ENCODE data around the gene CFAP221.
"Not testable (repeated sequence)": the region's sequence is repeated elsewhere in the genome, so short reads cannot be mapped to it uniquely, and the experiment has no call there.

Gene CFAP221

GRCh38 chr2:119579424-119580295 lies 35.4 kb downstream of the CFAP221 start:
- intact Hi-C loops (cut with DNase I): no loop called here
- DNase-seq: no peak

- intact Hi-C loops (cut with DNase I): no loop called here
- no peak for DNase-seq
These were observed 36.4 kb downstream of the CFAP221 start for GRCh38 chr2:119580550-119581072.

GRCh38 chr2:119583291-119583690 lies 39.0 kb downstream of the CFAP221 start:
- intact Hi-C loops (cut with DNase I): no loop called here

GRCh38 chr2:119584469-119584868 lies 40.2 kb downstream of the CFAP221 start:
- no peak for DNase-seq
- intact Hi-C loops (cut with DNase I): no loop called here

More at GRCh38 chr2:119583291-119583690, 39.0 kb downstream of the CFAP221 start:
- DNase-seq: no peak

GRCh38 chr2:119586085-119586484 lies 41.8 kb downstream of the CFAP221 start:
- no peak for DNase-seq
- intact Hi-C loops (cut with DNase I): no loop called here

GRCh38 chr2:119590873-119591272 lies 46.6 kb downstream of the CFAP221 start:
- DNase-seq: no peak
- intact Hi-C loops (cut with DNase I): no loop called here

- no peak for DNase-seq
- intact Hi-C loops (cut with DNase I): no loop called here
These were observed 47.3 kb downstream of the CFAP221 start for GRCh38 chr2:119591523-119591922.

- intact Hi-C loops (cut with DNase I): no loop called here
- DNase-seq: no peak
These were observed 48.2 kb downstream of the CFAP221 start for GRCh38 chr2:119592436-119592835.

GRCh38 chr2:119596638-119597037 lies 52.4 kb downstream of the CFAP221 start:
- DNase-seq: no peak
- intact Hi-C loops (cut with DNase I): no loop called here

- intact Hi-C loops (cut with DNase I): no loop called here
These were observed 54.5 kb downstream of the CFAP221 start for GRCh38 chr2:119598596-119599263.

GRCh38 chr2:119599384-119599783 lies 55.1 kb downstream of the CFAP221 start:
- intact Hi-C loops (cut with DNase I): no loop called here
- DNase-seq: no peak

More at GRCh38 chr2:119598596-119599263, 54.5 kb downstream of the CFAP221 start:
- peak in 9 of 42 donors; percentile 4 to 58 (median 16) for DNase-seq

- no peak for DNase-seq
- intact Hi-C loops (cut with DNase I): no loop called here
These were observed 60.8 kb downstream of the CFAP221 start for GRCh38 chr2:119605096-119605495.

- intact Hi-C loops (cut with DNase I): no loop called here
These were observed 62.4 kb downstream of the CFAP221 start for GRCh38 chr2:119606674-119607073.

GRCh38 chr2:119608553-119608952 lies 64.3 kb downstream of the CFAP221 start:
- no peak for DNase-seq
- intact Hi-C loops (cut with DNase I): no loop called here

More at GRCh38 chr2:119606674-119607073, 62.4 kb downstream of the CFAP221 start:
- DNase-seq: no peak

GRCh38 chr2:119609337-119609736 lies 65.1 kb downstream of the CFAP221 start:
- DNase-seq: no peak
- intact Hi-C loops (cut with DNase I): no loop called here

- intact Hi-C loops (cut with DNase I): not testable (repeated sequence)
These were observed 69.9 kb downstream of the CFAP221 start for GRCh38 chr2:119614140-119614539.

GRCh38 chr2:119616421-119616820 lies 72.2 kb downstream of the CFAP221 start:
- DNase-seq: no peak
- intact Hi-C loops (cut with DNase I): no loop called here

More at GRCh38 chr2:119614140-119614539, 69.9 kb downstream of the CFAP221 start:
- not testable (repeated sequence) for DNase-seq

GRCh38 chr2:119617455-119617854 lies 73.2 kb downstream of the CFAP221 start:
- intact Hi-C loops (cut with DNase I): no loop called here
- no peak for DNase-seq

- intact Hi-C loops (cut with DNase I); DNase-seq: not testable (repeated sequence)
These were observed 74.5 kb downstream of the CFAP221 start for GRCh38 chr2:119618725-119619124.

- intact Hi-C loops (cut with DNase I): no loop called here
- DNase-seq: no peak
These were observed 81.0 kb downstream of the CFAP221 start for GRCh38 chr2:119625226-119625625.

All from head of caudate nucleus (tissue), 42 donors.